Activated CD4-positive, alpha-beta T cell treated with anti-CD3 and anti-CD28 coated beads for 24 hours (primary cell): ENCODE measurements around the gene GABBR2.

Source experiments
- DNase-seq, 2 donors: peaks; one replicate each; pipeline ENCODE4 v3.0.0-alpha.2; 2020; ENCODE audit warnings: low read depth in 2 of 2

GABBR2 gene

GRCh38 chr9:98442114-98442513, 266.6 kb downstream of the GABBR2 start:
- DNase-seq: no peak

GRCh38 chr9:98438666-98439065, 270.1 kb downstream of the GABBR2 start:
- DNase-seq: no peak

DNA sequence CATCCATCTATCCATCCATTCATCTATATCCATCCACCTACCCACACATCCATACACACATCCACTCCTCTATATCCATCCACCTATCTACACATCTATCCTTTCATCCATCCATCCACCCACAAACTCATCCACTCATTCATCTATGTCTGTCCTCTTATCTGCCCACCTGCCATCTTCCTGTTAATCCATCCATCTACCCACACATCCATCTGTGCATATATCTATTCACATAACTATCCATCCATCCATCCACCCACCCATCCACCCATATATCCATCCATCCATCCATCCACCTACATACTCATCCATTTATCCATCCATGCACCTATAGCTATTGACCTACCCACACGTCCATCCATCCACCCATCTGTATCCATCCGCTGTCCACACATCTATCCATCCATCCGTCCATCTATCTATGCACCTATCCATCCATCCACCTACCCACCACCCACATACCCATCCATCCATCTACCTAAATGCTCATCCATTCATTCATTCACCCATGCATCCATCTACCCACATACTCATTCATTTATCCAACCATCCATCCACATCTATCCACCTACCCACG, 271.2 kb downstream of the GABBR2 start:
- DNase-seq: no peak

DNA sequence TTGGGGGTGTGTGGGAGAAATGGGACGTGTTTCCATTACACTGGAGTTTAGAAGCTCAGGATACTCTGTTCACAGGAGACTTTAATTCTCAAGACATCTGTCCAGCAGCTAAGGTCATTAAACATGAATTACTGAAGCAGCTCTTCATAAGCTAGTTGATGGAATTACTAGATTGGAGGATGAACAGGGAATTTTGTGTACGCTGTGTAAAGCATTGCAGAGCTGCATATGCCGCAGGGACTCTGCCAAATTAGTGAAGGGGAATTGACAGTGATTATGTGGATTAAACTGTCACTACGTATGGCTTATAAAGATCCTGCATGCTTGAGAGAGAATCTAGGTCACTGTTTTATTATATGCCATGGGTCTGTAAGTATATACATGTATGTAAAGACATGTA, 275.8 kb downstream of the GABBR2 start:
- DNase-seq: no peak

DNA sequence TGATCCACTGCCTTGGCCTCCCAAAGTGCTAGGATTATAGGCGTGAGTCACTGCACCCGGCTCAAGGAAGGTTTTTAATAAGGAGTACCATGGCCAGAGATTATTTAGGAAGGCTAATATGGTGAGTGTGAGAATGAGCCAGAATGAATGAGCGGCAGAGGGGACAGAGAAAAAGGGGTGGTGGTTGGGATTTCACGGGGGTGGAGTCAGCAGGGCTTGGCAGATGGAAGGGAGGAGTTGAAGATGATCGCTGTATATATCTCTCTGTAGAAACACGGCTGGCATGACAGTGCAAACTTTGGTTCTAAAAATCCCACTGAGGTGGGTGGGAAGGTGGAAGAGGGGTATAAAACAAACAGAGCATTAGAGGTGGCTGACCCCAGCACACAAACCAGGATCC, 276.6 kb downstream of the GABBR2 start:
- no peak for DNase-seq

DNA sequence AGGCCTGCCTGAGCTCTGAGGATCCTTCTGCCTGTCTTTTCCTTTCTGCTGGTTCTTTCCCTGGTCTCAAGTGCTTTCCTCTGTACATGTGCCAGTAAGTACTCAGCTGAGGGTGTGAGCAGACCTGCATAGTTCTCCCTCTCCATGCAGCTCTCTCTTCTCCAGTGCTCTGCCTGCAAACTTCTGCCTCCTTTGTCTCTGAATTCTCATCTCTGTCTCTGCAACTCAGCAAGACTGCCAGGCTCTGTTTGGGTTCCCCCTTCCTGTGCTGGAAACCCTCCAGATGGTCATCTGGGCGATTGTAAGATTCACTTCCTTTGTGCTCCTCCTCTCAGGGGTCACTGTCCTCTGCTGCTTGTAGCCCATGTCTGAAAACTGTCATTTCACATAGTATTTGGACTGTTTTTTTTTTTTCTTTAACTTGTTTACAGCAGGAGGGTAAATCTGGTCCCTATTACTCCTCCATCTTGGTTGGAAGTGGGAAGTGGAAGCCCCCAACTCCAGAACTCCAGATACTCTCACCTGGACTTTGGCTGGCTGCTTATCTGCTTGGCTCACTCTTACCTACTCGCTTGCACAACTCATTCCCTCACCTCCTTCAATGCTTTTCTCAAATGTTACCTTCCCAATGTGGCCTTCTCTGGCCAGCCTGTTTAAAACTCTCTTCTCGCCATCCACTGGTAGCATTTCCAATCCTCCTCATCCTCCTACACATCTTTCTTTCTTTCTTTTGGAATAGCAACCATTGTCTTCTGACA, 278.0 kb downstream of the GABBR2 start:
- DNase-seq: no peak

- no peak for DNase-seq
Measured at GRCh38 chr9:98429613-98430012, 279.1 kb downstream of the GABBR2 start.

DNA sequence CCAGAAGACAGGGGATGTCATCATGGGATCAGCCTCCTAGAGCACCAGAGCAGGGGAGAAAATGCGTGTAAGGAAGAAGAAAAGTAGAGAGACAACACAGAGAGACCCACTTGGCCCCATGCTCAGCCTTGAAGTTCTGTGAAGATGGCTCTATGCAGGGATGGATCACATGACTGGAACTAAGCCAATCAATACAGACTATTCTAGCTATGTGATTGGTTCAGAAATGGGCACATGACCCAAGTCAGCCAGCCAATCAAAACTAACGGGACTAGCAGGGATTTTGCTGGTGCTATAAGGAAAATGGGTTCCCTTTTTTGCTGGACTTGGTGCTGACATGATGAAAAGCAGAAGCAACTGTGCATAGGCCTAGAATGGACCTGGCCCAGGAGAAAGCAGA, 280.3 kb downstream of the GABBR2 start:
- DNase-seq: no peak

DNA sequence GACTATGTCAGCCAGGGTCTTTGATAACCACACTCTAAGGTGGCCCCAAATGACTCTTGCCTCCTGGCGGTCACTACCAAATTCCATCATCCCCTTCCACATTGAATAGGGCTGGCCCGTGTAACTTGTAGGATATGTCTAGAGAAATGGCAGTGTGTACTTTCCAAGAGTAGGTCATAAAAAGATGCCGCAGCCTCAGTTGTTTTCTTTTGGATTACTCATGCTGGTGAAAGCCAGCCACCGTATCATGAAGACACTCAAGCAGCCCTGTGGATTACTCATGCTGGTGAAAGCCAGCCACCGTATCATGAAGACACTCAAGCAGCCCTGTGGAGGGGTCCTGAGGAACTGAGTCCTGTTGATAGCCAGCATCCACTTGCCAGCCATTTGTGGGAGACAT, 281.2 kb downstream of the GABBR2 start:
- DNase-seq: no peak

- DNase-seq: no peak
Measured at GRCh38 chr9:98425079-98425478, 283.7 kb downstream of the GABBR2 start.

DNA sequence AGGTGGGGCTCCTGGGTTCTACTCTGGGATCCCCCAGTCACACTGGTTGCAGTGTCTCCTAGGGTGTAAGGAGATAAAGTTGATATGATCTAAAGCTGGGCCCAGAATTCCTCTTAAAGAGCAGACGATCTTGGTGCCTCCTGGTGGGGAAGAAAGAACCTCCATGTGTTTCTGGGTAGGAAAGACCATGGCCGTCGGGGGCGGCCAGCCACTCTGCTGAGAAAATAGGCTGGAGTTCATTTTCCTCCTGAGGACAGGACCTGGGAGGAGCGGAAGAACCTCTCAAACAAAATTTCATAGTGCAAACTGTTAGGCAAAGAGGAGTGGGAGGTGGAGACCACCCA, 289.5 kb downstream of the GABBR2 start:
- no peak for DNase-seq

- DNase-seq: no peak
Measured at GRCh38 chr9:98418578-98419259, 290.0 kb downstream of the GABBR2 start.

DNA sequence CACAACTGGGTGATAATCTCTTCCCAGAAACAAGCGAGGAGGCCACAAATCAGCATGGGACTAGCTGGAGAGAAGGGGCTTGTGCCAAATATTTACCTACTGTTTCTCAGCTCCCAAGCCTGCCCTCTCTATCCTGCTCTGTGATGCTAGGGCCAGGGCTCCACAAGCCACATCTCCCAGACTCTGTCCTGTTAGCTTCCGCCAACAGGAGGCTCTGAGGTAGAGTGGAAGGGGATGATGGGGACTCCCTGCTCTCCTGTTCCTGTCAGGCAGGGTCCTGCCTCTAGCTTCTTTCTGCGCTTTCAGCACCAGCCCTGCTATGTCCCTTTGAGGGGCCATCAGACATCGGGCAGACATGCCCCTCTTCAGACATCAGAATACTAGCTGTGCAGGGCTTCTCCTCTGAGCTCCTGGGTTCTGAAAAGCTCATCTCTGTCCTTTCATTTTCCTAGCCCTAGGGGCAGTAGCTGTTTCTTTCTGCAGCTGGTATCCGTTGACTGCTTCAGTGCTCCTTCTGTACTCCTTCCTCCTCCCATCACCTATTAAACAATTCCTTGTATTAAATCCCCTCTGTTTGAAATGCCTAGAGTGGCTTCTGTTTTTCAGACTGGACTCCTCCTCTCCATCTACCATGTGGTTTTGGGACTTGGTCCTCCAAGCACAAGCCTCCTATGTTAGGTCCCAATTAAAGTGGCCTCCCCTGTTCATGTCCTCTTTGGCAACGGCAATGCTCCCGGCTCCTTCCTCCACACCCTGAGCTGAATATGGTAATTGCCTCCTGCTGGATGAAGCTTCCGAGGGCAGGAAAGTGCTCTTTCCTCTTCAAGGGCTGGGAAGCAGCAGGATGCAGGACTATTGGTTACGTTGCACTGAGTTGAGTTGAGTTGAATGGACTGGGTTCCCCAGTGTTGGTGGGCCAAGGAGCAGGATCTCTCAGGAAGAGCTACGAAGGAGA, 292.2 kb downstream of the GABBR2 start:
- no peak for DNase-seq

GRCh38 chr9:98415782-98416181, 293.0 kb downstream of the GABBR2 start:
- DNase-seq: no peak

GRCh38 chr9:98413084-98413483, 295.7 kb downstream of the GABBR2 start:
- DNase-seq: no peak

GRCh38 chr9:98412101-98412842, 296.5 kb downstream of the GABBR2 start:
- no peak for DNase-seq

- no peak for DNase-seq
Measured at GRCh38 chr9:98410185-98410697, 298.5 kb downstream of the GABBR2 start.

- DNase-seq: no peak
Measured at GRCh38 chr9:98409719-98410118, 299.0 kb downstream of the GABBR2 start.

DNA sequence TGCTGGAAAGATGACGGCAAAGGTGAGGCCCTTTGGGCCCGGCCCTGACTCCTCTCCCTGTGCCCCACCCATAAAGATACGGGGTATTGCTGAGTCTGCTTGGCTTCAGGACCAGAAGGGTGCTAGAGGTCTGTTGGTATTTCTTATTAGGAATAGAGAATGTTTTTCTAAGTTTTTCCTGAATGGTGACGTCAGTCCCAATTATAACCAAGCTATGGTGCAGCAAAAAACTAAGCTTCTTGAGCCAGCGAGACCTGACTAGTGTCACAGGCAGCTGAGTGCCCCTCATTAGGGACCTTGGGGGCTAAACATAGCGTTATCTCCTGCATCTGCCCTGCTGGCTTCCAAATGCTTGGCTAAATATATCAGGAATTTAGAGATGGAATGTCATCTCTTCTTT, 302.3 kb downstream of the GABBR2 start:
- DNase-seq: no peak

DNA sequence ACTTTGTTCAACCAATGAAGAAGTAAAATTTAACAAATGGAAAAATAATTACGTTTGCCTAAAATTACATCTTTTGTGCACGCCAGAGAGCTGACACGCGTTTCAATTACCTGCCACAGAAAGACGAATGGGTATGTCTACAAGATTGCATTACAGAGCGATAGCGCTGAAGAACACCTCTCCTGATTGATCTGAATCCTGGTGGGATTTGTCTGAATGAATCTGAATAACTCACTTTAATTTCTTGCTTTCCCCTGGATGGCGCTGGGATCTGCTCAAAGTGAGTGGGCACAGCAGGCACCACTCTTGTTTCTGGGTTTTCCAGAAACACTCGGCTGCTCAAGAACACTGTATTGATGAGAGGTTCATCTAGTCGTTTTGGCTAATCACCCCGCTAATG, 304.5 kb downstream of the GABBR2 start:
- DNase-seq: no peak

DNA sequence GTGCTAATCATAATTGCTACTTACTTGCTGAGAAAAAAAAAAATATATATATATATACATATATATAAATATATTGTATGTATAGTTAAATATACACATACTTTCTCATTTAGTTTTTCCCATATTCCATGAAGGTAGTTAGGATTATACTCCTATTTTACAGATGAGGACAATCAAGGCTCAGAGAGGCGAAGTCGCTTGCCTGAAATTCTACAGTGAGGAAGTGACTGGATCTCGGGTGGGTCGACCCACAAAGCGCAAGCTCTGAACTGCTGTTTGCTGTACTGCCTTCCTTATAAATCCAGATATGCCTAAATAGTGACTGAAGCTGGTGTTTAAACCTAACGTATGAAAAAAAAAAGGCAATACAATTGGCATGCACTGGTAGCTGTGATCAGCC, 305.0 kb downstream of the GABBR2 start:
- DNase-seq: no peak
